ENCODE measurements around the gene CLEC3A.
"Not testable (repeated sequence)": the region's sequence is repeated elsewhere in the genome, so short reads cannot be mapped to it uniquely, and the experiment has no call there.

Gene CLEC3A

DNA sequence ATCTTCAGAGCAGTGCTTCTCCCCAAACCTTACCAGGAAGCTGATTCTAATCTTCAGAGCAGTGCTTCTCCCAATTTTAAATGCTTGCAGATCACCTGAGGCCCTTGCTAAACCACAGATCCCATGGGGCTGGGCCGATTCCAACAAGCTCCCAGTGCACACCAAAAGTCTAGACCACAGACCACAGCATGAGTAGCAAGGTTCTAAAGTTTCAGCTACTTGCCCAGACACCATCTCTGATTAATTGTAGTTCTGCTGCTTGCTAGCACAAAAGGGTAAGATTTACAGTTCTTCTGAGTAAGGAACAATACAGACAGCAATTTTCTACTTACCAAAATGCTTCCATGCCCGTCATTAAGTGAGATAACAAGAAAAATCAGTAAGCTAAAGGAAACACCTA lies 12.2 kb downstream of the CLEC3A start:
- DNase-seq (ENCODE audit: low read depth) = no peak

DNA sequence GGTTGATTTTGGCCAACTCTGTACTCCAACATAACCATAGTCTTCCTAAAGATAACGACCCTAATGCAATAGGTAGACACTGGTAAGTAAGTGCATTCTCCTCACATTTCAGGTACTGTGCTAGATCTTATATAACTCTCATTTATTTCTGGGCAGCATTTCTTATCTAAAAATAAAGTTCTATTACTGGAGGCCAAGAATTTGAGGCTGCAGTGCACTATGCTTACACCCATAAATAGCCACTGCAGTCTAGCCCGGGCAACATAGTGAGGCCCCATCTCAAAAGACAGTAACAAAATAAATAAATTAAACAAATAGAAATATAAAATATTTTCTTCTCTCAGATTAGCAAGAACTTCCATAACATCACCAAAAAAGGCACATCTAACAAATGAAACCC lies 12.7 kb downstream of the CLEC3A start:
- DNase-seq (ENCODE audit: low read depth) = no peak

DNA sequence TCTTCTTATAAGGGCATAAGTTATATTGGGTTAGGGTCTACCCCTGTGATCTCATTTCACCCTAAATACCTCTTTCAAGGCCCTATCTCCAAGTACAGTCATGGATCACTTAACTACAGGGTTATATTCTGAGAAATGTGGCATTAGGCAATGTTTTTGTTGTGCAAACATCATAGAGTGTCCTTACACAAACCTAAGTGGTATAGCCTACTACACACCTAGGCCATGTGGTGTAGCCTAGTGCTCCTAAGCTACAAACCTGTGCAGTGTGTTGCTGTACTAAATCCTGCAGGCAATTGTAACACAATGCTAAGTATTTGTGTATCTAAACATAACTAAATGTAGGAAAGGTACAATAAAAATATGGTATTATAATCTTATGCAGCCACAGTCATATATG lies 18.0 kb downstream of the CLEC3A start:
- no peak for DNase-seq (ENCODE audit: low read depth)

- DNase-seq (ENCODE audit: low read depth) = no peak
These were observed 23.7 kb downstream of the CLEC3A start for GRCh38 chr16:78045865-78046581.

DNA sequence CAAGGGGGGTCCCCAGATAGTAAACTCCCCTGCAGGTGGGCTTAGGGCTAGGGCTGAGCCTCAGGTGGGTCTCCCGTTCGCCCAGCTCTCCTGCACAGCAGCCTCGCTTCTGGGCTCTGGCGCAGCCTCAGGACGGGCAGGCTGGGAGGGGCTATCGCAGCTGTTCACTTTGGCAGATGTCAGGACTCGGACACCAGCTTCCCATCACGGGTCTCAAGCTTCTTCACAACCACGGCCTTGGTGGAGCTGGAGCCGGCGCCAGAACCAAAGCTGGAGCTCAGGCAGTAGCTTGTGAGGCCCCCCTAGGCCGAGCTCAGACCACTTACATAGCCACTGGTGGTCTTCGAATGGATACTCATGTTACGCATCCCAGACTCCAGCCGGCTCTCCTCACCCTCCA lies 26.0 kb downstream of the CLEC3A start:
- no peak for DNase-seq (ENCODE audit: low read depth)

DNA sequence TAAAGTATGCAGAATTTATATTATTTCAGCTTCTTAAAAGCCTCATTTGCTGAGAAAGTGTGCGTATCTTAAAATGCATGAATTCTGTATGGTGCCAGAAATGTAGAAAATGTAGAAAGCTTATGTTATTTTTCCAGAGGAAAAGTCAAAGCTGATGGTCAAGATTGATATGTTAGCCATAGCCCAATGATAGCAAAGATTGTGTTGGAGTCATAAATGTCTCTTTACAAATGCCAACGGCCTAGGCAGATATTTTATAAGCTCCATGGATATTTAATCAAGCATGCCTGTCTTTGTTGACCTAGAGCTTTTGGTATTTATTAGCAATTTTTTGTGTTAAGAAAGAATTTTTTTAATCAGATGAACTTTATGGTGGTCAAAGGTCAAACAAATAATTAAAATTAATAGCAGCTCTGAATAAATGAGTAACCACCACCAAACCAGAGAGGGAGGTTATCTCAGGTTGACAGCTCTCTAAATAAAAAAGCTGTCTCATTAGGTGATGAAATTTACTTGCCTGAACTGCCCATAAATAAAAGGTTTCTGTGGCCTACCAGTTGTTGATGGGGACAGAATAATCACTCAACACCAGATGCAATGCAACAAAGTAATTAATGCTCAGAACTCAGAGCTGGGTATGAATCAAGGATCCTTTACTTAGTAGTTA lies 28.5 kb downstream of the CLEC3A start:
- no peak for DNase-seq (ENCODE audit: low read depth)

DNA sequence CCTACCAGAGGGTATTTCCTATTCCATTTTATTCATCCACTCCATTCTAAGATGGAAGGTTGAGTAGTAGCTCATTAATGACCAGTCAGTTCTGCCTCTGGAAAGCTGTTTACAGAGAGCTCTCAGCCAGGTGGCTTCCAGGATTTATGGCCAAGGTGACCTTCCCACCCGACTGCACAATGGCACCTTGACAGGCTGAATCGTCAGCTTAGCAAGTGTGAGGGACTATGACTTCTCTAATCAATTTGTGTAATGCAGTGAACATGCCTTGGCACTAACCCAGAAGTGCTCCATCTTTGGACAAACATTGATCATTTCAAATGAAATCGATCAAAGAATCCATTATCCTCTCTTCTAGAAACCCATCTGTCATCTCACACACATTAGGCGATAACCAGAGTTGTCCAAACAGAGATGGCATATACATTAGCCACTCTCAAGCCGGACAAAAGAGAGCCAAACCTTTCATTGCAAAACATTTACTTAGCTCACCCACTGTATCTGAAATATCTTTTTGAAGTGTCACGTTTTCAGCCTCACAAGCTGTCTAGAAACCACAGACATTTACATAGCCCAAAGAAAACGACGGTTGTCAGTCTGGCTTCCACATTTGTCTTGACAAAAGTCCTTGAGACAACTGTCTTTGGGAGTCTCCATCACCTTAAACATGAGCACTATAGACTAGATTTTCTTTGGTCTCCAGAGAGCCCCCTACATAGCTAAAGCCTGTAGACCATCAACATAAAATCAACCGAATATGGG lies 35.6 kb downstream of the CLEC3A start:
- no peak for DNase-seq (ENCODE audit: low read depth)

GRCh38 chr16:78059806-78060205 lies 37.5 kb downstream of the CLEC3A start:
- not testable (repeated sequence) for DNase-seq (ENCODE audit: low read depth)

DNA sequence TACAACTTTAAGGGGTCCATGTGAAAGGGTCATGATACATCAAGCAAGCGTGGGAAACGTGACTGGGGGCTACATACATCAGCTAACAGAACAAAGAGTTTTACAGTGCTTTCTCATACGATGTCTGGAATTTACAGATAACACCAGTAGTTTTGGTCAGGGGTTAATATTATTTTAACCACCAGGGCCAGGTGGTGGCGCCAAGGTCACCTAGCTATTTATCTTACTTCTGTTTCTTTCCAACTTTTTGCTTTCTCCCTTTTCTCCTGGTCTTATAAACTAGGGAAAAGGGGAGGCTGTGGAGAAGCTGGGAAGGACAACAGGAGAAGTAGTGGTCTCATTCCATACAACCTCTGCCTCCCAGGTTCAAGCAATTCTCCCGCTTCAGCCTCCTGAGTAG lies 37.9 kb downstream of the CLEC3A start:
- no peak for DNase-seq (ENCODE audit: low read depth)

DNA sequence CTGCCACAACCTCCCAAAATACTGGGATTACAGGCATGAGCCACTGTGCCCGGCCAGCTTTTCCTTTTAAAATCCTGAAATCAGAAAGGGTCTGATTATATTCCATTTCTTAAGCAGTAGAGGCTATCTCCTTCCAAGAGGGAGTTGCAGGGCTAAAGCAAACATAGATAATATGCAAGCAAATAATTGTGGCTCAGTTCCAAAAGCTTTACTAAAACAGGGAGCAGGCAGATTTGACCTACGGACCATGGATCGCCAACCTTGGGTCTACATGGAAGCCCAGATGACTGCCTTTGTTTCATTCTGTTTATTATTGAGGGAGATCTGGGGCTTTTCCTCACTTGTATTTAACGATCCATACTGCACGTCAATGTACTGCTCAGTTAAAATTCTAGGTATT lies 38.5 kb downstream of the CLEC3A start:
- no peak for DNase-seq (ENCODE audit: low read depth)

- DNase-seq (ENCODE audit: low read depth) = no peak
These were observed 43.0 kb downstream of the CLEC3A start for GRCh38 chr16:78065319-78065718.

DNA sequence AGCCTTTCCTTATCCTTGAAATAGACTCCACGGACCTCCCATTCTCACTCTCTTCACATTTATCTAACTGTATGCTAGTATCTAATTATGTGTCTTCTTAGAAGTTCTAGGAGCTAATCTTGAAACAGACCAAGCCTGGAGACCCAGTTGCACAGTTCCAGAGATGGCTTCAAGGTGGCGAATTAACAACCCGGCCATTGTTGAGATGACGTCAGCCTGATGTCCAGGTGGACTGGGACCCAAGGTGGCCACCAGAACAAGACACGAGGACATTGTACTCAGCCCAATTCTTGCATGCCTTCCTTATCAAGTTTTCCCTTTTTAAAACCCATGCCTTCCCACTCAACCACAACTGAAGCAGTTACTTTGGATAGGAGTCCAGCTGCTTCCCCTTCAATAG lies 47.6 kb downstream of the CLEC3A start:
- no peak for DNase-seq (ENCODE audit: low read depth)

GRCh38 chr16:78072275-78072674 lies 49.9 kb downstream of the CLEC3A start:
- no peak for DNase-seq (ENCODE audit: low read depth)

- no peak for DNase-seq (ENCODE audit: low read depth)
These were observed 53.5 kb downstream of the CLEC3A start for GRCh38 chr16:78075800-78076199.

DNA sequence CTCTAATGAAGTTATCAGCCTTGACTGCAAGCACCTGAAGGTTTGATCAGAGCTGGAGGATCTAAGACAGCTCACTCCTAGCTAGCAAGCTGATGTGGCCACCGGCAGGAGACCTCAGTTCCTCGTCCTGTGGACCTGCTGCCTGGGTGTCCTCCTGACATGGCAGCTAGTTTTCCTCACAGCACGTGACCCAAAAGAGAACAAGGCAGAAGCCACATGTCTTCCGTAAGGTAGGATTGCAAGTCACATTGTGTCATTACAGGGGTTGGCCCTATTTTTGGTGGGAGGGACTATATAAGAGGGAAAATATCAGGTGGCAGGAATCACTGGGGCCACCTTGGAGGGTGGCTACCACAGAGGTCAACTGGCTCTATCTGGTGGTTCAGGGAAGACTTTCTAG lies 59.0 kb downstream of the CLEC3A start:
- no peak for DNase-seq (ENCODE audit: low read depth)

All from stimulated activated CD8-positive, alpha-beta memory T cell treated with anti-CD3 and anti-CD28 coated beads, Interleukin-15, amount 100 ng/mL, for 24 hours (primary cell).